ENCODE data around the gene ATXN1.
"Not testable (repeated sequence)": the region's sequence is repeated elsewhere in the genome, so short reads cannot be mapped to it uniquely, and the experiment has no call there.

Gene ATXN1

DNA sequence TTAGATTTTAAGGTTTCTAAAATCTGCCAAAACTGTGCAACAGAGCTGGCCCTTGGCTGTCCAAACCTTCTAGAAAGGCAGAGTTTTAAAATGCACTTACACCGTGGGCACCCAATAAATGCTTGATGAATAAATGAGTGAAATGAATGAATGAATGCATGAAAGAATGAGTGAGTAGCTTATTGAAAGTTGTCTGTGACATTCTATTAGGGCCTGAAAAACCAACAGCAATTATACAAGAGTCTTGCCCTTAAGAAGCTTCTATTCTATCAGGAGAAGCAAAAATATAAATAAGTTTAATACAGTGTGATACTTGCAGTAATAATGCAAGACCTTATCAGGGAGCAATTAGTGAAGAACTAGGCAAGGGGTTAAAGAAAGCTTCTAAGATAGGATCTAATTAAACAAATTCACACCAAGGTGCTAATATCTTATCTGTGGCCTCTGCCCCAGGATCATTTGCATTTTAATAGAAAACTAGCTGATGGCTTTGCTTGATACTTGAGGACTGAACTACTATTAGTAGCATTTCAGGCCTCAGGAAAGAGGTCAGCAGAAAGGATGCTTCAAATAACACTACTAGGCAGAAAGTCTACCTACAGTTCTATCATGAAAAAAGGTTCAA lies 292.2 kb downstream of the ATXN1 start:
- no peak overlapping the region for H3K4me3 Mint-ChIP-seq
- H3K27ac Mint-ChIP-seq: no peak overlapping the region
- H3K9me3 Mint-ChIP-seq: peaks cover 5% of the 10 kb centered on the region
- H3K36me3 Mint-ChIP-seq: peaks cover 19% of the 10 kb centered on the region
- H3K27me3 Mint-ChIP-seq: no peaks in the 10 kb centered on the region
- H3K4me1 Mint-ChIP-seq: peaks cover 40% of the 10 kb centered on the region

DNA sequence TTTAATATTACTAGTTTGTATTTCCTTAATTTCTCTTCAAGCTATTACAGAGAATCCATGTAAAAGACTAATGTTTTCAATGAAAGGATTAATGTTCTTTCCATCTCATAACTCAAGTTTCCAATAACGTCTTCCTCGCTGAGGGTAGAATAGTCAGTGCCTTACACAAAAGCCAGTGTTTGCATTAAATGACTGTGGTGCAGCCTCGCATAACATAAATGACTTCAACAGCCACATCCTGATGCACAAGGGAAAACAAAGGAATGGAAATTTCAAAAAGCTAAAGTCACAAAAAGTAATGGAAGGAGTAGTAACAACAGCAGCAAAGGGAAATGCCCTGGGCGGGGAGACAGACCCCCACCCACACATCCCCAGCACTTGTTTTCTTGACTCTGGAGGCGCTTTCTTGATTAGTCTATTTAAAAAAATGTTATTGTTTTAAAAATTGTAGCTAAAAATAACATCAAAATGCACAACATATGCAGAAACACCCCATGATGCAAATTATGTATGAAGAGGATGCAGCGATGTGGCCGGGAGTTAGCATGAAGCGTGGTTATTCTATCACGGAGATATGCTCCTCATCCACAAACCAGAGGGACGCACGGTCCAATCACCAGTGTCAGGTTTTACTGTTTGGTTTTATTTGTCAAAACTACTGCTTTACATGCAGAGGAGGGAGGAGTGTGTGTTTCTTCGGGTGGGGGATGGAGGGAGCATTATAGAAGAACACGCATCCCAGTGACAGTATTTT lies 294.3 kb downstream of the ATXN1 start:
- Mint-ChIP-seq H3K4me3 (no peak overlapping the region), H3K36me3 (peaks cover 21% of the 10 kb centered on the region), H3K9me3 (peaks cover 12% of the 10 kb centered on the region), H3K27me3 (no peaks in the 10 kb centered on the region), H3K27ac (no peak overlapping the region), H3K4me1 (peaks cover 19% of the 10 kb centered on the region)

DNA sequence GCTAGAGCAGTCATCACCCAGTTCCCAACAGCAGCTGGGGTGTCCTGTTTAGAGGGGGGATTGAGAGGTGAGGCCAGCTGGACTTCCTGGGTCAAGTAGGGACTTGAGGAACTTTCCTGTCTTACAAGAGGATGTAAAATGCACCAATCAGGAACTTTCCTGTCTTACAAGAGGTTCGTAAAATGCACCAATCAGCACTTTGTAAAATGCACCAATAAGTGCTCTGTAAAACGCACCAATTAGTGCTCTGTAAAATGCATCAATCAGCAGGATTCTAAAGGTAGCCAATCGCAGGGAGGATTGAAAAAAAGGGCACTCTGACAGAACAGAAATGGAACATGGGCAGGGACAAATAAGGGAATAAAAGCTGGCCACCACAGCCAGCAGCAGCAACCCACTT lies 297.2 kb downstream of the ATXN1 start:
- peaks cover 7% of the 10 kb centered on the region for H3K4me1 Mint-ChIP-seq
- H3K27ac Mint-ChIP-seq: no peak overlapping the region
- peaks cover 20% of the 10 kb centered on the region for H3K36me3 Mint-ChIP-seq
- H3K27me3 Mint-ChIP-seq: no peaks in the 10 kb centered on the region
- H3K4me3 Mint-ChIP-seq: no peak overlapping the region
- peaks cover 15% of the 10 kb centered on the region for H3K9me3 Mint-ChIP-seq

DNA sequence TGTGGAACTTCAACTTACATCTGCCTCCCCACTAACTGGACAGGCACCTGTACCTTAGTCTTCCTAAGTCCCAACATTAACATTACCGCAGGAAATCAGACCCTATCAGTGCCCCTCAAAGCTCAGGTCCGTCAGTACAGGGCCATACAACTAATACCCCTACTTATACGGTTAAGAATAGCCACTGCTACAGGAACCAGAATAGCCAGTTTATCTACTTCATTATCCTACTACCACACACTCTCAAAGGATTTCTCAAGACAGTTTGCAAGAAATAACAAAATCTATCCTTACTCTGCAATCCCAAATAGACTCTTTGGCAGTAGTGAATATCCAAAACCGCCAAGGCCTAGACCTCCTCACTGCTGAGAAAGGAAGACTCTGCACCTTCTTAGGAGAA lies 298.0 kb downstream of the ATXN1 start:
- not testable (repeated sequence) for H3K4me1 Mint-ChIP-seq, H3K27ac Mint-ChIP-seq

GRCh38 chr6:16461491-16461890 lies 299.8 kb downstream of the ATXN1 start:
- Mint-ChIP-seq H3K36me3 (peaks cover 27% of the 10 kb centered on the region), H3K9me3 (peaks cover 15% of the 10 kb centered on the region), H3K27ac (no peak overlapping the region), H3K4me3 (no peak overlapping the region), H3K27me3 (no peaks in the 10 kb centered on the region), H3K4me1 (no peaks in the 10 kb centered on the region)

More for the DNA sequence above, 298.0 kb downstream of the ATXN1 start:
- Mint-ChIP-seq H3K36me3 (peaks cover 20% of the 10 kb centered on the region), H3K9me3 (peaks cover 15% of the 10 kb centered on the region)
- H3K4me3 Mint-ChIP-seq, H3K27me3 Mint-ChIP-seq: not testable (repeated sequence)

- not testable (repeated sequence) for H3K4me3 Mint-ChIP-seq, H3K27ac Mint-ChIP-seq, H3K4me1 Mint-ChIP-seq, H3K27me3 Mint-ChIP-seq
- H3K9me3 Mint-ChIP-seq: peaks cover 15% of the 10 kb centered on the region
- peaks cover 22% of the 10 kb centered on the region for H3K36me3 Mint-ChIP-seq
Observed at GRCh38 chr6:16459472-16459871, 301.8 kb downstream of the ATXN1 start.

- no peaks in the 10 kb centered on the region for H3K27me3 Mint-ChIP-seq
- no peak overlapping the region for H3K27ac Mint-ChIP-seq
- no peaks in the 10 kb centered on the region for H3K9me3 Mint-ChIP-seq
- H3K4me1 Mint-ChIP-seq: peaks cover 4% of the 10 kb centered on the region
- peaks cover 10% of the 10 kb centered on the region for H3K36me3 Mint-ChIP-seq
- no peak overlapping the region for H3K4me3 Mint-ChIP-seq
Observed at GRCh38 chr6:16452348-16452747, 308.9 kb downstream of the ATXN1 start.

- H3K4me3 Mint-ChIP-seq: no peak overlapping the region
- H3K4me1 Mint-ChIP-seq: peaks cover 10% of the 10 kb centered on the region
- H3K27me3 Mint-ChIP-seq: no peaks in the 10 kb centered on the region
- no peak overlapping the region for H3K27ac Mint-ChIP-seq
- H3K9me3 Mint-ChIP-seq: no peaks in the 10 kb centered on the region
- H3K36me3 Mint-ChIP-seq: peaks cover 3% of the 10 kb centered on the region
Observed at GRCh38 chr6:16450821-16451220, 310.4 kb downstream of the ATXN1 start.

DNA sequence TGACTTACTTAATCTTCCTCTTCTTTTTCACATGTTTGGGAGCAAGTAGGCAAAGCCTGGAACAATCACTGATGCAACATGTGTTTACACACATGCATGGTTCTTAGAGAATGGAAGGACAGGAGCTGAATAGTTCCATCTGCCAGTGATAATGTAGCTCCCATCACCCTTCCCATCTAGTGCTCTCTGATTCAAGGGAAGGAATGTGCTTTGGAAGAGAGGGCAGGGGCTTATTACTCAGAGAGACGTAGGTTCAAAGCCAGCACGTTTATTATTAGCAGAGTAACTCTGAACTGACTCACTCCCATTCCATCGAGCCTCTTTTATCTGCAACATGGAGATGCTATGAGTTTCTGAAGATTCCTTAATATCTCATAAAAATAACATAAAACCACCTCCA lies 311.0 kb downstream of the ATXN1 start:
- Mint-ChIP-seq H3K4me1 (peaks cover 10% of the 10 kb centered on the region), H3K27me3 (no peaks in the 10 kb centered on the region), H3K4me3 (no peak overlapping the region), H3K9me3 (no peaks in the 10 kb centered on the region), H3K27ac (no peak overlapping the region), H3K36me3 (peaks cover 2% of the 10 kb centered on the region)

GRCh38 chr6:16446273-16446672 lies 315.0 kb downstream of the ATXN1 start:
- Mint-ChIP-seq H3K27me3 (no peaks in the 10 kb centered on the region), H3K9me3 (peaks cover 4% of the 10 kb centered on the region), H3K4me1 (peaks cover 15% of the 10 kb centered on the region), H3K27ac (no peak overlapping the region), H3K36me3 (peaks cover 6% of the 10 kb centered on the region), H3K4me3 (no peak overlapping the region)

DNA sequence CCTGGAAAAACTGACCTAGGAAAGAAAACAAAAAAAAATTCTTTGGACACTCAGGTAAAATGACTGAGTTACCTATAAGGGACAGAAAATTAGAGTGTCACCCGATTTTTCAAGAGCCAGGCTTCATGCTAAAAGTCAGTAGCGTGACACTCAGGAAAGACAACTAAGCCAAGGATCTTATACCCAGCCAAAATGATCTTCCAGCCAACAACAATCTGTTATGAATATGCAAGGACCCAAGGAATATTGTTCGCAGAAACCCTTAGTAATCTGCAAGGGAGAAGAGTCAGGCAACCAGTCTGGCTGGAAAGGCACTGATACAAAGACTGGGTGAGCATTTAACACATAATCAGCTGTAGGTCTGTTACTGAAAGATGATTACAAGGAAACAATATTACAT lies 319.2 kb downstream of the ATXN1 start:
- no peak overlapping the region for H3K4me3 Mint-ChIP-seq
- peaks cover 6% of the 10 kb centered on the region for H3K36me3 Mint-ChIP-seq
- peaks cover 41% of the 10 kb centered on the region for H3K4me1 Mint-ChIP-seq
- H3K9me3 Mint-ChIP-seq: peaks cover 4% of the 10 kb centered on the region
- no peaks in the 10 kb centered on the region for H3K27me3 Mint-ChIP-seq
- H3K27ac Mint-ChIP-seq: no peak overlapping the region

DNA sequence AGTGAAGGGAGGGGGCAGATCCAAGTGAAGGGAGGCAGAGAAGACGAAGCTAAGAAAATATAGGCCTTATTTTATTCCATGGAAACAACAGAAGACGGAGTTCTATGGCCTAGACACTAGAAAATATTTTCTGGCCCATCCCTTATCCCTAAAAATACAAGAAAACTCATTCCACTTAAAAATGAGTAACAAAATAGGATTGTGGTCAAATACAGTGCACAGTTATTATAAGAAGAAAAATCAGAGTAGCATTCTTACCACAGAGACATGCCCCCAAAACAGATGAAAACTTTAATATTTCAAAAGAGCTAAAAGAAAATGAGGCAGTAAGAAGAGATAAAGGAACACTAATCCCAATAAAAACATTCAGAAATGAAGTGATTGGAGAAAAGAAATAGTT lies 320.0 kb downstream of the ATXN1 start:
- H3K36me3 Mint-ChIP-seq: peaks cover 11% of the 10 kb centered on the region
- no peak overlapping the region for H3K4me3 Mint-ChIP-seq
- peaks cover 4% of the 10 kb centered on the region for H3K9me3 Mint-ChIP-seq
- H3K4me1 Mint-ChIP-seq: peaks cover 43% of the 10 kb centered on the region
- H3K27me3 Mint-ChIP-seq: no peaks in the 10 kb centered on the region
- no peak overlapping the region for H3K27ac Mint-ChIP-seq

DNA sequence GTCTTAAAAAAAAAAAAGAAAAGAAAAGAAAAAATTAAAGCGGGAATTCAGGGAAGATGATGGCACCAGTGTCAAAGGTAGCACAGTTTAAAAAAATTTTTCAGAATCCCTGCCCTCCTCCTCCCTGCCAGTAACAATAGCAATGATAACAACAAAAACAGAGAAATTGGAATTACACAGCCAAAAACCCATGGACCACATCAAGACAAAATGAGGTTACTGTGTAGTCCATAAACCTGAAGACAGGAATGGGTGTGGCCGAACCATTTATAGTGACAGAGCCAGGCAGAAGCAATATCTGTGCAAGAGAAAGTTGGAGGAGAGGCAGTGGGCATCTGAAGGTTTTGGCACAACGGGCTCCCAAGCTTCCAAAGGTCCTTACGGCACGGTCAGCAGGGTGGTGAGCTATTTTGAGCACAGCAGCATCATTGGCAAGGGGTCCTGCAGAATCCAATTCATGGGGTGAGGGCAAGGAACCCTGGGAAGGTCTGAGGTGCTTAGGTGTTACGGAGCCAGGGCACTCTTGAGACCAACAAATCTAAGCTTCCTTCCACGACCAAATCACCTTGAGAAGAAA lies 320.5 kb downstream of the ATXN1 start:
- Mint-ChIP-seq H3K27ac (no peak overlapping the region), H3K36me3 (peaks cover 11% of the 10 kb centered on the region), H3K9me3 (peaks cover 4% of the 10 kb centered on the region), H3K4me1 (peaks cover 45% of the 10 kb centered on the region), H3K27me3 (no peaks in the 10 kb centered on the region), H3K4me3 (no peak overlapping the region)

GRCh38 chr6:16438718-16439591 lies 322.3 kb downstream of the ATXN1 start:
- Mint-ChIP-seq H3K27ac (no peak overlapping the region), H3K9me3 (peaks cover 4% of the 10 kb centered on the region), H3K4me3 (no peak overlapping the region), H3K36me3 (peaks cover 21% of the 10 kb centered on the region), H3K27me3 (no peaks in the 10 kb centered on the region), H3K4me1 (peaks cover 61% of the 10 kb centered on the region)

DNA sequence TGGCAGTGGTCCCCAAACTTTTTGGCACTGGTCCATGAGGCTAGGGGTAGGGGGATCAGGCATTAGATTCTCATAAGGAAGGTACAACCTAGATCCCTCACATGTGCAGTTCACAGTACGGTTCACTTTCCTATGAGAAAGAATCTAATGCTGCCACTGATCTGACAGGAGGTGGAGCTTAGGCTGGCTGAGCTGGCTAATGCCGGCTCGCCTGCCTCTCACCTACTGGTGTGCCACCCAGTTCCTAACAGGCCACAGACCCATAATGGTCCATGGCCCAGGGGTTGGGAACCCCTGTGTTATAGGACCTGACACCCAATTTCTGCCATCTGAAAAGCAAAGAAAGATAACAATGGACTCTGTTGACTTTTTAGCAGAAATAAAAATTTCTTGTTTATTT lies 323.3 kb downstream of the ATXN1 start:
- Mint-ChIP-seq H3K27ac (peak overlapping the region; percentile 38), H3K9me3 (peaks cover 4% of the 10 kb centered on the region), H3K4me1 (peaks cover 61% of the 10 kb centered on the region), H3K36me3 (peaks cover 21% of the 10 kb centered on the region), H3K27me3 (no peaks in the 10 kb centered on the region), H3K4me3 (peak overlapping the region; percentile 64)

Measured in activated naive CD4-positive, alpha-beta T cell treated with anti-CD3 and anti-CD28 coated beads, Interleukin-2, amount 50 U/mL, for 24 hours (primary cell).